ENCODE results near the gene TUBGCP2.

The TUBGCP2 gene

DNA sequence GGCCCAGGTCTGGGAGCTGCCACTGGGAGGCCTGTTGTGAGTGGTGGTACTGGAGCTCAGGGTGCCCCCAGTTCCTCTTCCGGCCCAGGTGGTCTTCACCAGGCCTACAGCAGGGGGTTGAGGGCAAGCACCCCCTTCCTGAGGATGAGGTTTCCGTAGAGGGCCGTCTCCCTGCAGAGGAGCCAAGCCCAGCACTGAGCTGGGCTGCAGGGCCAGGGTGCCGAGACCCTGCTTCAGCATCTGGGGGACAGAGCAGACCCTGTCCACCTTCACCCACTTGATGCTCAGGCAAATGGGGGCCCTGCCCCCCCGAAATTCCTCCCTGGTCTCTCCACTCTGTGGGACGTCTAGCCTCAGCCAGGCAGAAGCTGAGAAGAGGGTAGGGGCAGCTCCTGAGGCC, 46.6 kb upstream of the TUBGCP2 start:
- in situ Hi-C loops (cut with HindIII; ENCODE audit: low pct_ligation_motif_present, low sequenced_read_pairs): no loop called here
- TF ChIP-seq CTCF (IDR thresholded peaks at IDR 0.05; ENCODE audit: low read depth, low read length, missing control alignments): no peak
- Histone ChIP-seq H3K4me3 (ENCODE audit: low read depth, low read length) (no peak overlapping the region), H3K36me3 (replicated peaks) (no peaks in the 10 kb centered on the region), H3K27ac (no peak overlapping the region), H3K27me3 (replicated peaks) (no peaks in the 10 kb centered on the region)
- no peak for DNase-seq

DNA sequence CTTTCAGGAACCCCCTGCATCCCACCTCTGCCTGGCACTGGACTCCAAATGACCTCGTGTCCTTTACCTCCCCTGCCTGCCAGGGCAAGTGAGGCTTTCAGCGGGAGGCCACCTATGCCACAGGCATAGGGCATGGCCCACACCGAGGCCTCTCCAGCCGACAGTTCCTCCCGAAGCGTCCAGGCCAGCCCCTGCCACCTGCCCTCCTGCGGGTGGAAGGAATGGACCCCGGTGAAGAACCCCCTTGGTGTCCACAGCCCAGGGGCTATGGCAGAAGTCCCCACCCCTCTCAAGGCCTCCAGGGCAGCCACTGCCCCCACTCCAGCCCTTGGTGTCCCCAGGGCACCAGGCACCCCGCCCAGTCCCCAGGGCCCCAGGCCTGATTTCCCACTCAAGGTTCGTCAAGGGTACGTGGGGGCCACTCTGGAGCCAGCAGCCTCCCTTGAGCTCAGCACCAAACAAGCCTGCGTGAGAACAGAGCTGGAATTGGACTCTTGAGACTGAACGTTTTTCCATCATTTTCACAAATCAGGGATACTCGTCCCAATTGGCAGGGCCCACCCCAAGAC, 46.1 kb upstream of the TUBGCP2 start:
- TF ChIP-seq CTCF (IDR thresholded peaks at IDR 0.05; ENCODE audit: low read depth, low read length, missing control alignments): no peak
- Histone ChIP-seq H3K27ac (no peak overlapping the region), H3K36me3 (replicated peaks) (no peaks in the 10 kb centered on the region), H3K27me3 (replicated peaks) (no peaks in the 10 kb centered on the region), H3K4me3 (ENCODE audit: low read depth, low read length) (no peak overlapping the region)
- in situ Hi-C loops (cut with HindIII; ENCODE audit: low pct_ligation_motif_present, low sequenced_read_pairs): no loop called here
- DNase-seq: no peak

DNA sequence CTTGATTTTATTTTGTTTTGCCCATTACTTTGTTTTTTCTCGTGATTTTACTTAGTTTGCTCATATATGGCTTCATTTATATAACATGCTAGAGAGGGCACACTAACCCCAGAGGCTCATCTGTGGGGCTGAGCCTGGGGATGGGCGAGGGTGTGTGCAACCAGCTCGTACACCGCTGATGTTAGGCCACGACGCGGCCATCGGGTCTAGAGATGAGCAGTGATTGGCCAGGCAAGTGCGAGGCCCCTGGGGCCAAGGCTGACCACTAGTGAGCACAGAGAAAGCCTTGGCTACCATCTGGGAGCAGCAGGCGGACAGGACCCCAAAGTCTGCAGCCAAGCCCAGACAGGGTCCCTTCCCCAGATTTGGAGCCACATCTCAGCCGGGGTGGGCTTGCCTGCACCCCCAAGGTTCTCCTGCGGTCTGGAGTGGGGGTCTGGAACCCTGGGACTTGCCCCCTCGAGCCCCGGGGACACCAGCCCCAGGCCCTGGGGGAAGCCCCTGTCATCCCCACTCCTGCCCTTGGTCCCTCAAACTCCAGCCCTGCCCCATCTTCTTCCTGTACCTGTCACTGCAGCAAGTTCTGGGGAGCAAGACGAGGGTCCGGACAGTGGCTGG, 45.4 kb upstream of the TUBGCP2 start:
- no peak for TF ChIP-seq CTCF (IDR thresholded peaks at IDR 0.05; ENCODE audit: low read depth, low read length, missing control alignments)
- Histone ChIP-seq H3K27ac (no peak overlapping the region), H3K27me3 (replicated peaks) (no peaks in the 10 kb centered on the region), H3K36me3 (replicated peaks) (no peaks in the 10 kb centered on the region), H3K4me3 (ENCODE audit: low read depth, low read length) (no peak overlapping the region)
- in situ Hi-C loops (cut with HindIII; ENCODE audit: low pct_ligation_motif_present, low sequenced_read_pairs): no loop called here
- no peak for DNase-seq

DNA sequence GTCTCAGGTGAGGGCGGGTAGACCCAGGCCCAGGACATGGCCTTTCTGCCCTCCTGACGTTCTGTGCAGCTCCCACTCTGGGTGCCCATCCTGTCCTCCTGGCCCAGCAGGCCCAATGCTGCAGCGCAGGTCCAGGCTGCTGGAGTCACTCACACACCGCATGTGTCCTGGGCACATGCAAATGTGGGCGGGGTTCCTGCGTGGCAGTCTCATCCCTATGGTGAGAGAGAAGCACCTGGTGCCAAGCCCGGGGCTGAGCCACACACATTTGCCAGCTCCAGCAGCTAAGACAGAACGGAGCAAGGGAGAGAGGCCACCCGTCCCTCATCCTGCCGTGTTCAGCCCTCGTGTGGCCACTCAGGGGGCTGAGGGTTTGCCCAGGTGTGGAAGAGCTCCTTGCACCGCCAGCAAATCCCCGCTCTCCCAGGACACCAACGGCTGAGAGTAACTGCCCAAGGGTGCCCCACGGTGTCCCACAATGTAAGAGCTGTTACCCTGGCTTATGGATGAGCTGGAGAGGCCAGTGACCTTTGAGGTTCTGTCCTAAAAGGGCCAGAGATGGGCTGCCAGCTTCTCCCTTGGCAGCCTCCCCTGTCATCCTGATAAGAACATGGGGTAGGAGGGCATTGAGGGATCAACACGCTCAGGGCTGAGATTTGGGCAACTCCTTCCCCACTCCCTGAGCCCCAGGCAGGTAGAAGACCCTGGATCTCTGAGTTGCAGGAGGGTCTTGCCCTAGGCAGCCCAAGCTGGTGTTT, 44.7 kb upstream of the TUBGCP2 start:
- Histone ChIP-seq H3K27me3 (replicated peaks) (no peaks in the 10 kb centered on the region), H3K27ac (no peak overlapping the region)
- in situ Hi-C loops (cut with HindIII; ENCODE audit: low pct_ligation_motif_present, low sequenced_read_pairs): no loop called here

More for the DNA sequence above, 44.7 kb upstream of the TUBGCP2 start:
- no peak for DNase-seq
- peak; percentile 10 for TF ChIP-seq CTCF (IDR thresholded peaks at IDR 0.05; ENCODE audit: low read depth, low read length, missing control alignments)
- Histone ChIP-seq H3K4me3 (ENCODE audit: low read depth, low read length) (no peak overlapping the region), H3K36me3 (replicated peaks) (no peaks in the 10 kb centered on the region)

Measured in brain microvascular endothelial cell (primary cell).